COLO668 (cell line): ENCODE results near the gene KCNN4.

Source experiments
- DNase-seq: peaks from one replicate; lab custom pipeline; 2025; ENCODE audit not compliant: unreplicated experiment; lab: John Stamatoyannopoulos, UW

KCNN4 gene

DNA sequence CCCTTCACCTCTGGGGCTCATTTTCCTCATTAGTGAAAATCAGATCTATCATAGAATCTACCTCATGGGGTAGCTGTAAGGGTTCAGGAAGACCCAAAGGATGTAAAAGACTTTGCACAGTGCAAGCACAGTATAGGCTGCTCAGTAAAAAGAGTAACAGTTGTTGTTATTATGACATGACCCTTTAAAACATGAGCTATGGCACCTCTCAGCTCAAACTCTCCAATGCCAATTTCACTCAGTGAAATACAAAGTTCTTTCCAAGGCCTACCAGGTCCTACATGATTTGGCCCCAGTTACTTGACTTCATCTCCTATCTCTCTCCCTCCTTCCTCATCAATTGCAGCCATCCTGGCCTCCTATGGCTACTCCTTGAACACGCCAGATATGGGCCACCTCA, 30.9 kb downstream of the KCNN4 start:
- no peak for DNase-seq

DNA sequence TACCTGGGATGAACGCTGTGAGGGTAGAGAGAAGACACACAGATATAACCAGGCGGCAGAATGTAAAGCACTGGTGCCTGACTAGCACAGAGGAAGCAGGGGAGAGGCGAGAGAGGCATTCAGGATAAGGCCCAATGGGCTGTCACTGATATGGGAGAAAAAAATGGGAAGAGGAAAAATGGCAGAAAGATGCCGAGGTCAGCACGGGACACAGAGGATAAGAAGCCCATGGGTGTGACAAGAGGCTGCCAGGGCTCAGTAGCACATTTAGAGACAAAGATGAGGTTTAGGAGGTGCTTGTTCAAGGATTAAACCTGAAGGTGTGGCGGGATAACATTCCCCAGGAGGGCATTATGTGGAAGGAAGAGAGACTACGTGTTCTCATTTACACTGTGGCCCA, 31.6 kb downstream of the KCNN4 start:
- no peak for DNase-seq

DNA sequence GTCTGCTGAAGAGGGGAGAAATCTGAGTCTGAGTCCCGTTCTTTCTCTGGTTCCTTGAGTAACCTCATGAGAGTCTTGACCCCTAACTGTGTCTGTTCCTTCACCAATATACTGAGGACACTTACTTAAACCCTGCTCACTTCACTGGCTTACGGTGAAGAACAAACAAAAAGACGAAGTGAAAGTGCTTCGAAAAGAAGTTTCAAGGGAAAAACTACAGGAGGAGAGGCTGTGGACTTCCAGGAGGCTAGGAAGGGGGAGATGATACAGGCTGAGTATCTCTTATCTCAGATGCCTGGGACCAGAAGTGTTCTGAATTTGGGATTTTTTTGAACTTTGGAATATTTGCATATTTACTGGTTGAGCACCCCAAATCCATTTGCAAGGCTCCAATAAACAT, 32.1 kb downstream of the KCNN4 start:
- no peak for DNase-seq

DNA sequence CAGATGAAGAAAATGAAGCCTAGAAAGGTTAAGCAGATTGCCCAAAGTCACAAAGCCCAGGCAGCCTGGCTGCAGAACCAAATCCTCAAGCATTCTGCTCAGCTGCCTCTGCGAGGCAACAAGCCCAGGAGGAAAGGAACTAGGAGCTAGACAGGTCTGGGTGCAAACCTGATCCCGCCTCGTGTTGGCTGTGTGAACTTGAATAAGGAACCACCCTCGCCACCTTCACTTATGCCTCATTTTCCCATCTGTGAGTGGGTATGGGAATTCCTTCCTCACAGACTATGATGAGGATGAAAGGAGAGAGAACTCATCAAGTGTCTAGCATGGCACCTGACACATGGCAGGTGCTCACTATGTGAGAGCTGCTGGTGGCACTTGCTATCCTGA, 32.6 kb downstream of the KCNN4 start:
- no peak for DNase-seq

DNA sequence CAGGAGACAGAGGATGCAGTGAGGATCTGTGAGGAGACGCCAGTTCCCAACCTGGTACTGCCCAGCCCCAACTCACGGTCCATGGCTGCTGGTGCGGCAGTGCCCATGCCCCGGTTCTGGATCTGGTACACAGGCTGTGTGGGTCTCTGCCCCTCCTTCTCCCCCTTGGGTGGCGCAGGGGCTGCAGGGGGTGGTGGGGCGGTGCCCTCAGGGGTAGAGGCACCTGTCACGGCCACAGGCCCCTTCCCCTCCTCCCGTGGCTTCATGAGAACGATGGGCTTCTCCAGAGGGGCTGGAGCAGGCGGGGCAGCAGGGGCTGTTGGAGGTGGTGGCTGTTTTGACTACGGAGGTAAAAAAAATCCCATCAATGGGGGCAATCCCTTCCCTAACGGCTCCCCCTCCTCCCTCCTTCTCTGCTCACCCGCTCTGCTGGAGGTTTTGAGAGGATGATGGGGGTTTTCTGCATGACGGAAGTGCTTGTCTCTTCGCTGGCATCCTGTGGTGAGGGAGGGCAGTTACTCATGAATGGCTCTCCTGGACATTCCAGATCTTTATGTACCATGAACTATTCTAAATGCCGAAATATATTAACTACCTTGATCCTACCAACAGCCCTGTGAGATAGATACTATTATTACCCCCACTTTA, 33.1 kb downstream of the KCNN4 start:
- no peak for DNase-seq

DNA sequence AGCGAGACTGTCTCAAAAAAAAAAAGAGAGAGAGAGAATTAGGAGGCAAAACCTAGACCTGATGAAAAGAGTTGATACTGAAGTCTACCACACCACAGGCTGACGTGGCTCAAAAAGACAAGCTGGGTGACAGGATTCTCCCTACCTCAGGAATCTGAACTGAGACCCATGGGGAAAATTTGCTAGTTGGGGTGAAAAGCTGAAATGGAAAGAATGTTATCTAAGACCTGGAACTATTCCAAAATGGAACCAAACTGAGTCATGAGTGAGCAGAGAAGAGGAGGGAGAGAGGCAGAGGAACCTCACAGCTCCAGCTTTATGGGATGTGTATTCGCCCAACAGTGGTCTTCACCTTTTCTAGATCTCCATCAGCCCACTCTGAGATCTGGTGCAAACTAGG, 37.7 kb downstream of the KCNN4 start:
- DNase-seq, result no peak

DNA sequence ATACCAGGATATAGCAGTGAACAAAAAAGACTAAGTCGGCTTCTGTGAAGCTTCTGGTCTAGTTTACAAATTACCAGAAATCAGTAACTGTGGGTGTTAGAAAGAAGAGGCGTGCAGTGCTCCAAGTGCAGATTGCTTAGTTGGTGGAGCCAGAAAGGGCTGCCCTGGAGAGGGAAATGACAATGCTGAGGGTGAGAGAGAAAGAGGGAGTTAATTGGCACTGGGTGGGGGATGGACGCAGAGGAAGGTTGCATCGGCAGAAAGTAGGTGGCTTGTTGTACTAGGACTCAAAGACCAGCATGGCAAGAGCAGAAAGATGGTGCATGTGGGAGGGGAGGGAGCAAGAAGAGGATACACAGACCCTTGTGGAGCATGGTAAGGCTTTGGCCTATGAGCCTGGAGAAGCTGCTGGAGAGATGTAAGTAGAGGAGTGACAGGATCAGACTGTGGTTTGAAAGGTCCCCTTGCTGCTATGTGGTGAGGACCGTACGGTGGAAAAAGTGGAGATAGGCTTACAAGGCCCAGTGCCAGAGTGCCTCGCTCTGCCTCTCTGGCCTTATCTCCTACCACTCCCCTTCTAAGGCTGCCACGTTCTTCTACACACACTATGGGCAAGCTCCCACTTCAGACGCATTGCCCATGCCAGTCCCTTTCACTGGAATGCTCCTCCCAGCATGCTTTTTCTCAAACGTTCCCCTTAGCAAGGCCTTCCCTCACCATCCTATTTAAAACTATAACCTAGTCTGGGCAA, 39.5 kb downstream of the KCNN4 start:
- no peak for DNase-seq

DNA sequence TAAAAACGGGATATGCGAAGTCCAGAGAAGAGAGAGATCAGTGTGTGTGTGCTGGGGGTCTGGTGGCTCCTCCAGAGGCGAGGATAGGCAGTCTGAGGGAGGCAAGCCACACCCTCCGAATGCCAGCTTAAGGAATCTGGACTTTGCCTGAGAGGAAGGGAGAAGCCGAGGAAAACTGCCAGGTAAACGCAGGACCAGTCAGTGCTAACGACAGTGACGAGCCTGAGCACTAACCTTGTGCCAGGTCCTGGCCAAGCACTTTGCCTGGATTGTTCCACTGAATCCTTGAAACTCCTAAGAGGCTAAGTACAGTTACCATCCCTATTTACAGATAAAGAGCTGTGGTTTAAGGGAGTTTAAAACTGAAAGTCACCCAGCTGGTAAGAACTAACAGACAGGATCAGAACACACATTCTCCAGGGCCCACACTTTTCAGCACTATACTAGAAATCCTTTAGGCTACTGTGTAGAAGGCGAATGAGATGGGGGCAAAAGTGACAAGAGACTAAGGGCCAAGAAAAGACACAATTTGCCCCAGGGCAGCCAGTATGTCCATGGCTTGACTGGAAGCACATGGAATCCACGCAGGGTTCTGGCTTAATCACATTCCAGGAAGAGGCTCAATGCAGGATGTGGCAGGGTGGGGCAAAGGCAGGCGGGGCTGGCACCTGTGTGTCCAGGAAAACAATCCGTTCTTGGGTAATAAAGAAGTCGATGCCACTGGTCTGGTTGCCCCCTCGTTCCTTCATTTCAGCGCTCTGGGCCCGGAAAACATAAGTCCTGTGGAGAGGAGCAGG, 41.1 kb downstream of the KCNN4 start:
- no peak for DNase-seq

DNA sequence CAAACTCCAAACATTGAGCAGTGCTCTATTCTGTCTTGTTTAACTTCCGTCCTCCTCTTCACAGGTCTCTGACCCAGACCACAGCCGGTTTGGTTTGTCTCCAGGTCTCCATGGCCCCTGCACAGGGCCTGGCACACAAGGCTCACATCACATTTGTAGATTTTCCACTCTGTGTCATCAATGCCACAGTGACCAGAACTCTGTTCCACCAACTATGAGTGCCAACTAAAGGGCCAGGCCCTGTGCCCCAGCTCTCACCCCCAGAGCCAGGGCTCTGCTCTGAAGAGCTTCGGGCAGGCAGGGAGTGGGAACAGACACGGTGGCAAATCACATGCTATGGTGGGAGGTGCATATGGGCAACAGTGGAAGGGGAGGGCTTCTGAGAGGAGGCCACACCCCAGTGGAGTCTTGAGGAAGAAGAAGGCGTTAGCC, 42.0 kb downstream of the KCNN4 start:
- DNase-seq, result no peak

DNA sequence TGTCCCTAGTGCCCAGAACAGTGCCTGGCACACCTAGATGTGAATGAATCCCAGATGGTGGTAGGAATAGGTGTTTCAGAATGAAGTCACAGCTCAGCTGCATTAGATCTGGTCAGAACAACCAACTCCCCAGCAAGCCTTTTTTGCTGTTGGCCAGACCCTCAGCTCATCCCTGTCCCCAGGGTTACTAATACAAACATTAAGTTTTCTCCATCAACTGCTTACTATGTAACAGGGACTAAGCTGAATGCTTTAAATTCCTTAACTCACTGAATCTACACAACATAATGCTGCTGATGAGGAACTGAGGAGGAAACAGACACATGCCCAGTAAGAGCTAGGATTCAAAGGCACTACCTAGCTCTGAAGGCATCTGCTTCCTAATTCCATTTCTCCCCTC, 44.8 kb downstream of the KCNN4 start:
- no peak for DNase-seq

DNA sequence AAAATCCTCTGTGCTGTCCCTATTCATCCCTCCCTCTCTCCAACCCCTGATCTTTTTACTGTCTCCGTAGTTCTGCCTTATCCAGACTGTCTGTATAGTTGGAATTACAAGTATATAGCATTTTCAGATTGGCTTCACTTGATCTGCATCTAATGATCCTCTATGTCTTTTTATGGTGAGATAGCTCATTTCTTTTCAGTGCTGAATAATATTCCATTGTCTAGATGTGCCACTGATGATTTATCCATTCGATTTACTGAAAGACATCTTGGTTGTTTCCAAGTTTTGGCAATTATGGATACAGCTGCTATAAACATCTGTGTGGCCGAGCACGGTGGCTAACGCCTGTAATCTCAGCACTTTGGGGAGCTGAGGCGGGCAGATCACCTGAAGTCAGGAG, 45.8 kb downstream of the KCNN4 start:
- DNase-seq, result no peak

DNA sequence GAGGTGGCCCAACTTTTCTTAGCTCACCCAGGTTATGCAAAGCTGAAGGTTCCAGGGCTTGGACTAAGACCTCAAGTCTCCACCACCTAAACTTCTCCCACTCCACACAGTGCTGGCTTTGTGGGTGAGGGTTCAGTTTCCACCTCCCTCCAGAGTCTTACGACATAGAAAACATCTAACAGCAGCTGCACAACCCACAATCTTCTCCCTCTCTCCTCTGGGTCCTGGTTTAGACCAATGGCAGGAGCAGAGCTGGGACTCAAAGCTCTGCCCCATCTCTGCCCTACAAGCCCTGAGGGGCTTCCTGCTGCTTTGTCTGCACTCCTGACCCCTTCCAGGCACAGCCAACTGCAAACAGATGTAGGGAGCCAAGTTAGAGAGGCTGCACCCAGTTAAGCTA, 48.9 kb downstream of the KCNN4 start:
- DNase-seq, result no peak

DNA sequence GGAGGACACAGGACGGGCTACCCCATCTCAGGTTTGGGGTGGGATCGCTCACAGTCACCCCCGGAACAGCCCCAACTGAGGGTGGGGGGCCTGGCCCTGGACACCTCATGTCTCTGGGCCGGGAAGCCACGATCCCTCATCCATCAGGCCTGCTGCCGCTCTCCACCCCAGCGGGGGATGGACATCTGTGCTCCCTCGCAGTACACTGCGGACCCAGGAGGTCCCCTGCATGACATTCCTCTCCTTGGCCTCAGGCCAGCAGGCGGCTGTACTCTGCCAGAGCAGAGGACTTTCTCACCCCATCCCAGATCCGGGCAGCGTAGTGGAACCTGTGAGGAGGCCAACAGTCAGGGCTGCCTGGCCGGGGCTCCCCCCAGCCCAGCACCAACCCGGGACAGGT, 49.4 kb downstream of the KCNN4 start:
- DNase-seq, result no peak

DNA sequence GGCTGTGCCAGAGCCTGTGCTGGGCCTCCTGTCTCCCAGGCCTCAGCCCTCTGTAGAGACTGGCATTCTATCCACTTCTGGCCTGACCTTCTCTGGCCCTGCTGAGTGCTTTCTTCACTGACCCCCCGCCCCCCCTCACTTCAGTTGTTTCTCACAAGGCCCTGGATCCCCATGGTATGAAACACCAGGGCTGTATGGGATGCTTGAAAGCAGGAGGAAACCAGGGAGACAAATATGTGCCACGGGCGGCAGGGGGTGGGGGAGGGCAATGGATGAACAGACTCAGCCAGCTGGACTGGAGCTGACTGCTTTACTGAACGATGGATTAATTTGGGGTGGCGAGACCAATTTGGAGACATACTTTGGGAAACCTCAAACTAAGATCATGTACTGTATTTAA, 50.9 kb downstream of the KCNN4 start:
- no peak for DNase-seq

DNA sequence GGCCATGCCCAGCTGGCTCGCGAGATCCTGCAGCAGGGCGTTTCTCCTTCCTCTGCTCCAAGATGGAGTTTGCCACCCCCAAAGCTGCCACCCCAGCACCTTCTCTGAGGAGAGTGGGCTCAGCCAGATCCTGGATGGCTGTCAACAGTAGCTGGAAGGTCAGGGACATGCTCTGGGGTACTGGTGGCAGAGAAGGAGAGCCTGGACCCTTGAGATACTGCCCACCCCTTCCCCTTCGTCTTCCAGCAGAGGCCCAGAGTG, 53.2 kb downstream of the KCNN4 start:
- DNase-seq, result no peak

DNA sequence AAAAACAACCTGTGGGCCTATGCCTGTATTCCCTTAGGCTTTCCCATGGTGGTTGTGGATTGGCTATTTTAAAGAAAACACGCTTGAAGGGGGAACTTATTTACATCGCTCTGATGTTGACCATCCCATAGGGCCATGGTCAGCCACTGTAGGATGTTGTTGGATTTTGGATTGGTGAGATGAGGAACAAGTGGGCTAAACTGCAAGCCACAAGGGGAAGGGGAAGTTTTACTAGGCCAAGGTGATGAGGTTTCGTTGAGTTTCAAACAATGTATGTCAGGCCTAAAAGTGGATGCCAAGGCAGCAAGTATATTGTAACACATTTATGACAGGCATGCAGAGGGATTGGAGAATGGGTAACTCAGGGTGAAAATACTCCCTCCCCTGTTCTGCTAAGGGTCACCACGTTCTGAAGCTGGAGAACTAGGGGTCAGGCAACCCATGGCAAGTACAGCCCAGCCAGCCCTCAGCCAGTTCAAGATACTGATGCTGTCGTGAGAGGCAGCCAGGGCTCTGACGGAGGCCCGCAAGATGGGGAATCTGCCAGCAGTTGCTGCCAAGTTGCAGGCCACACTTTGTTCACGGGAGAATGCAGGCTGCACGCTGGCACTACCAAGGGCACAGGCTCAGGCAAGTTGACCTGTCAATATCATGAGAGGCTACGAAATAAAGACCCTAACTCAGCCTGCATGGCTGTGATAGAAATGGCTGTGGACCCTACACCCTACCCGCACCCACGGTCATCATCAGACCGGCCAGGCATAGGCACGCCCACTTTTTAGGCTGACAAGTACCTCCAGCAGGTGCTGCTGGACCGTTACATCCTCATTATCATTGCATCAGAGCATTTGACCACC, 53.8 kb downstream of the KCNN4 start:
- DNase-seq, result no peak

DNA sequence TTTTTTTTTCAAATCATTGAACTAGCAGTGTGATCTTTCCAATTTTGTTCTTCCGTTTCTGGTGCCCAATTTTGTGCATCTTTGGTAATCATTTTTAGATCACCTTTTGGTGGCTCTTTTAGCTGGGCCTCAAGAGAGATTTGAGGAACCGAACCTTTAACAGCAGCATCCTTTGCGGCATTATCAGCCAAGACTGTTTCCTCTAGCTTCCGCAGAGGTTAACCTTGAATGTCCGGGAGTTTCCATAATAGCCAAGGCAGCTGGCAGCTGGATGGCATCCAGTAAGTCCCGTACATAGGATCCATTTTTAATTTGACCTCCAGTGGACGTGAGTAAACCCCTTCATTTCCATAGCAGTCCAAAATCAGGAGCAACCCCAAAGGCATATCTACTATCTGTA, 55.3 kb downstream of the KCNN4 start:
- DNase-seq, result no peak

DNA sequence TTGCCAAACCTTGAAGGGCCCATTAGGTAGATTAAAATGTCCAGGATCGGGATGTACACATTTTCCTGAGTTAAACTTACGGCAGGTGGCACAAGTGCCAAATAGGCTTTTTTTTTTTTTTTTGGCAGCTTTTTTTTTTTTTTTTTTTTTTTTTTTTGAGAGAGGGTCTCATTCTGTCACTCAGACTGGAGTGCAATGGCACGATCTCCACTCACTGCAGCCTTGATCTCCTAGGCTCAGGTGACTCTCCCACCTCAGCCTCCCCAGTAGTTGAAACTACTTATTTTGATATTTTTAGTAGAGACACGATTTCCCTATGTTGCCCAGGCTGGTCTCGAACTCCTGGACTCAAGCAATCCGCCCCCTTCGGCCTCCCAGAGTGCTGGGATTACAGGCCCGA, 55.9 kb downstream of the KCNN4 start:
- no peak for DNase-seq

DNA sequence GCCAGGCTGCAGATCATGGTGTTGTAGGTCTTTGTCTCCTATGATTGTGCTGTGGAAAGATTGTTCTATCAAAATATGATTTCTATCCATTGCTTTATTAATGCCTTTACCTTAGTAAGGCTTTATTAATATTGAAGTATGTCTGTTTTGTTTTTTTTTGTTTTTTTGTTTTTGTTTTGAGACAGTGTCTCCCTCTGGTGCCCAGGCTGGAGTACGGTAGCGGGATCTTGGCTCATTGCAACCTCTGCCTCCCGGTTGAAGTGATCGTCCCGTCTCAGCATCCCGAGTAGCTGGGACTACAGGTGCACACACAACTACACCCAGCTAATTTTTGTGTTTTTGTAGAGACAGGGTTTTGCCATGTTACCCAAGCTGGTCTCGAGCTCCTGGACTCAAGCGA, 57.2 kb downstream of the KCNN4 start:
- no peak for DNase-seq

DNA sequence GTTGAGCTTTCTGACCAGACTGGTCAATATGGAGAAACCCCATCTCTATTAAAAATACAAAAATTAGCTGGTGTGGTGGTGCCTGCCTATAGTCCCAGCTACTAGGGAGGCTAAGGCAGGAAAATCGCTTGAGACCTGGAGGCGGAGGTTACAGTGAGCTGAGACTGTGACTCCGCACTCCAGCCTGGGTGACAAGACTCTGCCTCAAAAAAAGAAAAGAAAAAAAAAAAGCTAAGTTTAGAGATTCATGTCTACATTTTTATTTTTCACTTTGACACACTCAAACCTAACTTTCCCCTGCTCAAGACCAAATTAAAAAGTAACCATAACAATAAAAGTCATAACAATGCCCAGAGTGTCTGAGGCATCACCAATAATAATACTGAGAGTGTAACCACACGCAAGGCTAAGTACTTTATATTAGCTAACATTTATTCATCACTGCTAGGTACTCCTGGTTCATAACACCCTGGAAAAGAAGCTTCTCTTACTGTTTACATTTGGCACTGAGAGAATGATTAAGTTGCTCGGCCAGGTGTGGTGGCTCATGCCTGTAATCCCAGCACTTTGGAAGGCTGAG, 59.2 kb downstream of the KCNN4 start:
- no peak for DNase-seq

DNA sequence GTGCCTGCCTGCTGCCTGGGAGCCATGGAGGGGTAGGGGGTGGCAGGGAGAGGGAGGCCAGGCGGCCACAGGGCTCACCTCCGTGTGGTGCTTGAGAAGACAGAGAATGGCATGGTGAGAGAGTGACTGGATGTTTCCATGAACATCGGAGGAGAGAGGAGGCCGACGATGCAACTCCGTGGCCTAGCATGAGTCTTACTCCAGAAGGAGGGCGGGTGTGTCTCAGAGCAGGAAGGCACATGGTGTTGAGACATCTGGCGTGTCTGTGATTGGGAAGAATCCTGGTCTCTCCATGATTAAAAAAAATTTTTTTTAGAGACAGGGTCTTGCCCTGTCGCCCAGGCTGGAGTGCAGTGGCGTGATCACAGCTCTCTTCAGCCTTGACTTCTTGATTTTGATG, 59.8 kb downstream of the KCNN4 start:
- DNase-seq, result no peak
